Nephron (organoid): ENCODE measurements around the gene TTC27.

Experiments
- H3K27ac Mint-ChIP-seq, 3 experiments: 2 replicates each; pipeline ENCODE4 v1.8.0; 2020; ENCODE audit warnings: mixed read lengths in 3 of 3, mild to moderate bottlenecking in 2 of 3, moderate library complexity in 1 of 3
- H3K27me3 Mint-ChIP-seq: 2 replicates; pipeline ENCODE4 v1.8.0; 2021; ENCODE audit warnings: low read depth, mild to moderate bottlenecking, moderate library complexity, mixed read lengths
- H3K36me3 Mint-ChIP-seq: 2 replicates; pipeline ENCODE4 v1.8.0; 2020; ENCODE audit warnings: low read depth, mixed read lengths
- H3K4me1 Mint-ChIP-seq: 2 replicates; pipeline ENCODE4 v1.8.0; 2020; ENCODE audit warnings: mixed read lengths
- H3K4me3 Mint-ChIP-seq, 3 experiments: 2 replicates each; pipeline ENCODE4 v1.8.0; 2020; ENCODE audit warnings: mild to moderate bottlenecking in 3 of 3, mixed read lengths in 3 of 3, moderate library complexity in 2 of 3
- H3K9me3 Mint-ChIP-seq: 2 replicates; pipeline ENCODE4 v1.8.0; 2020; ENCODE audit warnings: mixed read lengths
- TF ChIP-seq, protein P1 (sequence below), 3 experiments: fragments of 200-600 bp; sonication (generic); IDR thresholded peaks; one replicate each; pipeline ENCODE4 v1.5.0; 2021; ENCODE audit warnings: antibody characterized with exemption in 3 of 3; ENCODE audit not compliant: unreplicated experiment in 3 of 3

Gene TTC27

DNA sequence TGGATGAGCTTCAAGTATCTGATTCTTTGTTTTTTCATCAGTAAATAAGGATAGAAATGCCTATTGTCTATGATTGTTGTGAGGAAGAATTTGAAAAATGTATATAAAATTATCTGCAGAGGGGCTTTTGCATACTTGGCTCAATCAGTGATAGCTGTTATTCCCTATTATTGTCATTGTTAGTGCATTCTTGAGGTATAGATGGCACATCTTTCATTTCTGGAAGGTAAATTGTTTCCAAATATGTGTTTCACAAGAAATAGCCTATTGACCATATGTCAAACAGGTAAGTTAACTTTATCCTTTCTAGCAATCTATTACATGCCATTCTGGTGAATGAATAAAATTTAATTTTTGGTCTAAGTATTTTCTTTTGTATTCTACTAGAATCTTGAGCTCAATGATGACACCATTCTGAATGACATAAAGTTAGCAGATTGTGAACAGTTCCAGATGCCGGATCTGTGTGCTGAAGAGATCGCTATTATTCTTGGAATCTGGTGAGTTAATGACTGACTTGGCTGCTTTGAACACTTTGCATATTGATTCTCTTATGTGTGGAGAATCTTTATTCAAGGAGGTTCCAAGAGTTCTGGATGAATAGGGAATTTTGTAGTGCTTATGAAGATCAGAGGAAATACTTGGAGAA is 44.2 kb downstream of the TTC27 start:
- TF ChIP-seq, protein P1, sequence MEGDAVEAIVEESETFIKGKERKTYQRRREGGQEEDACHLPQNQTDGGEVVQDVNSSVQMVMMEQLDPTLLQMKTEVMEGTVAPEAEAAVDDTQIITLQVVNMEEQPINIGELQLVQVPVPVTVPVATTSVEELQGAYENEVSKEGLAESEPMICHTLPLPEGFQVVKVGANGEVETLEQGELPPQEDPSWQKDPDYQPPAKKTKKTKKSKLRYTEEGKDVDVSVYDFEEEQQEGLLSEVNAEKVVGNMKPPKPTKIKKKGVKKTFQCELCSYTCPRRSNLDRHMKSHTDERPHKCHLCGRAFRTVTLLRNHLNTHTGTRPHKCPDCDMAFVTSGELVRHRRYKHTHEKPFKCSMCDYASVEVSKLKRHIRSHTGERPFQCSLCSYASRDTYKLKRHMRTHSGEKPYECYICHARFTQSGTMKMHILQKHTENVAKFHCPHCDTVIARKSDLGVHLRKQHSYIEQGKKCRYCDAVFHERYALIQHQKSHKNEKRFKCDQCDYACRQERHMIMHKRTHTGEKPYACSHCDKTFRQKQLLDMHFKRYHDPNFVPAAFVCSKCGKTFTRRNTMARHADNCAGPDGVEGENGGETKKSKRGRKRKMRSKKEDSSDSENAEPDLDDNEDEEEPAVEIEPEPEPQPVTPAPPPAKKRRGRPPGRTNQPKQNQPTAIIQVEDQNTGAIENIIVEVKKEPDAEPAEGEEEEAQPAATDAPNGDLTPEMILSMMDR (IDR thresholded peaks at IDR 0.05; ENCODE audit: unreplicated experiment in 3 of 3), result no peak
- H3K27me3 Mint-ChIP-seq, result no peaks in the 10 kb centered on the region
- H3K27ac Mint-ChIP-seq, result no peak overlapping the region
- no peak overlapping the region for H3K4me3 Mint-ChIP-seq
- H3K9me3 Mint-ChIP-seq, result no peaks in the 10 kb centered on the region
- H3K4me1 Mint-ChIP-seq, result no peaks in the 10 kb centered on the region
- H3K36me3 Mint-ChIP-seq, result peaks cover 42% of the 10 kb centered on the region

DNA sequence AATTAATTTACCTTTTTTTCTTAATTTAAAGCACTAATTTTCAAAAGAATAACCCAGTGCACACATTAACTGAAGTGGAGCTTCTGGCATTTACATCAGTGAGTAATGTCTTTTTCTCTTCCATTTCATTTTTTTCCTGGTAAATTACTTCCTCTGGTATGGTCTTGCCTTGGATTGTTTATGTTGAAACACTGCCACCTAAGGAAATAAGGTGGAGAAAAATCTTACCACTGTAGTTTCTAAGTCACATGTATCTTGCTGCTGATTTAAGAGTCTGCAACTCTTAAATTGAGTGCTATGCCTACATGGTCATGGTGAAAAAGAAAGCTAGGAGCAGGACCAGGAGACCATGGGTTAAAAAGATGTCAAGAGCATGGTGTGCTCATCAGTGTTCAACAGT is 51.0 kb downstream of the TTC27 start:
- Mint-ChIP-seq H3K9me3 (no peaks in the 10 kb centered on the region), H3K27ac (no peak overlapping the region), H3K4me3 (no peak overlapping the region), H3K27me3 (no peaks in the 10 kb centered on the region), H3K4me1 (no peaks in the 10 kb centered on the region), H3K36me3 (peaks cover 33% of the 10 kb centered on the region)
- TF ChIP-seq, protein P1 (IDR thresholded peaks at IDR 0.05; ENCODE audit: unreplicated experiment in 3 of 3), result no peak

DNA sequence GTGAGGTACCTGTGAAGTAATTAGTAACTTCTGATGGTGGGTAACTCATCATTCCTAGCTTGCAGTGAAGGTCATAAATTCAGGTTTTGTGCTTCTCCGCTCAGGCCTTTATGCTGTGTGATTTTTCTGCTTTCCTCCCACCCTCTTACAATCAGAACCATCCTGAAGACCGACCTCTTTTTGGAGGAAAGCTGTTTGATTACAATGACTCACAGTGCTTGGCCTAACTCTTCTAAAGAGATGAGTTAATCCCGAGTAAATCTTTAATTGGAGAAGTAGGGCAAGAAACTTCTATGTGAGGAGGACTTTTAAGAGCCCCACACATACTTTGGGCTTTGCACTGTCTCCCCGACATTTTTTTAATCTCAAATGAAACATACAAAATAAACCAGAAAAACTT is 53.1 kb downstream of the TTC27 start:
- Mint-ChIP-seq H3K4me3 (no peak overlapping the region), H3K27ac (no peak overlapping the region), H3K9me3 (no peaks in the 10 kb centered on the region), H3K36me3 (peaks cover 24% of the 10 kb centered on the region), H3K27me3 (no peaks in the 10 kb centered on the region), H3K4me1 (no peaks in the 10 kb centered on the region)
- TF ChIP-seq, protein P1 (IDR thresholded peaks at IDR 0.05; ENCODE audit: unreplicated experiment in 3 of 3), result no peak

DNA sequence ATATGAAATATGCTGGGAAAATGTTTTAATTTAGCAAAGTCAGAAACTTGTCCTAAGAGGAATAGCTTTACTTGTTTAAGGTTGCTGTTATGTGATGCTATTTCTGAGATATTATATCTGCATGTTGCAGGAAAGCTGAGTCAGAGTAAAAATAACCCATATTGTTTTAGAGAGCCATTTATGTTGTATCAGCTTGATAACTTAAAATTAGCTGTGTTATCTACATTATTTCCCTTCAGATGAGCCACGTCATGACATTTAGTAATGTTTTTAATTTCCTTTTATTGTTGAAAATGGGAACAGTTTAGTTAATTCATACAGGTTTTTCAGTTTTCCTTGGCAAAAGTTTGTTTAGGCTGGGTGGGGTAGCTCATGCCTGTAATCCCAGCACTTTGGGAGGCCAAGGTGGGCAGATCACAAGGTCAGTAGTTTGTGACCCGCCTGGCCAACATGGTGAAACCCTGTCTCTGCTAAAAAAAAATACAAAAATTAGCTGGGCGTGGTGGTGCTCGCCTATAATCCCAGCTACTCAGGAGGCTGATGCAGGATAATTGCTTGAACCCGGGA is 55.8 kb downstream of the TTC27 start:
- H3K4me3 Mint-ChIP-seq, result no peak overlapping the region
- no peaks in the 10 kb centered on the region for H3K27me3 Mint-ChIP-seq
- H3K9me3 Mint-ChIP-seq, result no peaks in the 10 kb centered on the region
- TF ChIP-seq, protein P1 (IDR thresholded peaks at IDR 0.05; ENCODE audit: unreplicated experiment in 3 of 3), result no peak
- no peaks in the 10 kb centered on the region for H3K4me1 Mint-ChIP-seq
- H3K27ac Mint-ChIP-seq, result no peak overlapping the region
- peaks cover 24% of the 10 kb centered on the region for H3K36me3 Mint-ChIP-seq

DNA sequence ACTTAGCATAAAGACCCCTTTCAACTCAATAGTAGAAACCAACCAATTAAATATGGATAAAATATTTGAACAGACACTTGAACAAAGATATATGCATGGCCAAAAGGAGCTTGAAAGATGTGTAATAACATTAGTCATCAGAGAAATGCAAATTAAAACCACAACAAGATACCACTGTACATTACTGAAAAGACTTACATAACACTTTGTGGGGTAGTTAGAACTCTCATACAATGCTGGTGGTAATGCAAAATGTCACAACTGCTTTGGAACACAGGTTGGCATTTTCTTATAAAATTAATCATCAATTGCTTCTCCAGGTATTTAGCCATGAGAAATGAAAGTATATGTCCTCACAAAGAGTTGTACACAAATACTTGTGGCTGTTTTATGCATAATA is 60.7 kb downstream of the TTC27 start:
- TF ChIP-seq, protein P1 (IDR thresholded peaks at IDR 0.05; ENCODE audit: unreplicated experiment in 3 of 3), result no peak

DNA sequence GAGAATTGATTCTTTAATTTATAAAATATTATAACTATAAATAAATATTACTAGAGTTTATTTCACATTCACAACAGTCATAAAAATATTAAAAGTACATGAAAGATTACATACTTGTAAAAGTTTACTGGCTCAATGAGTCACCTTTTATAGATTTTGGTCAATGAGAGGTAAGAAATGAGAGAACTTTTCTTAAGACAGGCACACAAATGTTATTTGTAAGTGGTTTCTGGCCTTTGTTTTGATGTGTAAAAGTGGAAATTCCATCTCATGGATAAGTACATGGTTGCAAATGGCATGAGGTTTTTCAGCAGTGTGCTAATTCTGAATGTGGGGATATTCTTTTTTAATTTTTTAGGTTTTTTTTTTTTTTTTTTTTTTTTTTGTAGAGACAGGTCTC is 63.8 kb downstream of the TTC27 start:
- TF ChIP-seq, protein P1 (IDR thresholded peaks at IDR 0.05; ENCODE audit: unreplicated experiment in 3 of 3), result no peak
- Mint-ChIP-seq H3K4me1 (no peaks in the 10 kb centered on the region), H3K36me3 (no peaks in the 10 kb centered on the region), H3K9me3 (no peaks in the 10 kb centered on the region), H3K27ac (no peak overlapping the region), H3K27me3 (no peaks in the 10 kb centered on the region), H3K4me3 (no peak overlapping the region)

More for the DNA sequence above, 60.7 kb downstream of the TTC27 start:
- Mint-ChIP-seq H3K36me3 (peaks cover 3% of the 10 kb centered on the region), H3K9me3 (no peaks in the 10 kb centered on the region), H3K27me3 (no peaks in the 10 kb centered on the region), H3K4me1 (no peaks in the 10 kb centered on the region), H3K27ac (no peak overlapping the region), H3K4me3 (no peak overlapping the region)
